Thyroid gland (tissue), 4 donors: ENCODE results near the gene TMCO4. TPM values are rescaled to one million over a fixed set of nuclear protein-coding genes. Genes with fewer than 3 reads are reported as not detected.

Experiments used
- DNase-seq, 2 donors: peaks; one replicate each; pipeline ENCODE4 v3.0.0-alpha.2; 2019
- H3K27ac ChIP-seq, 3 donors: fragments of 200-600 bp; sonication (generic); 1 replicate in 2 of 3; 2 replicates in 1 of 3; pipeline ENCODE4 v1.5.1; 2016 to 2019; ENCODE audit warnings: mild to moderate bottlenecking in 1 of 3, moderate library complexity in 1 of 3
- H3K27me3 ChIP-seq: fragments of 200-600 bp; sonication (generic); one replicate; pipeline ENCODE4 v1.5.1; 2019
- H3K36me3 ChIP-seq, 2 donors: fragments of 200-600 bp; sonication (generic); one replicate each; pipeline ENCODE4 v1.5.1; 2016 to 2019
- H3K4me1 ChIP-seq, 2 donors: fragments of 200-600 bp; sonication (generic); one replicate each; pipeline ENCODE4 v1.5.1; 2017 to 2019
- H3K4me3 ChIP-seq, 3 donors: fragments of 200-600 bp; sonication (generic); replicated peaks in 1 of 3; 1 replicate in 2 of 3; 2 replicates in 1 of 3; pipeline ENCODE4 v1.5.1; 2016; ENCODE audit warnings: mild to moderate bottlenecking in 1 of 3
- H3K9me3 ChIP-seq: fragments of 200-600 bp; sonication (generic); one replicate; pipeline ENCODE4 v1.5.1; 2017
- POLR2A ChIP-seq, 2 donors: fragments of 450-650 bp; IDR thresholded peaks; one replicate each; pipeline ENCODE4 v1.6.1; 2017; ENCODE audit warnings: antibody characterized with exemption in 2 of 2, mild to moderate bottlenecking in 2 of 2, moderate library complexity in 1 of 2
- WGBS, 2 donors: methylation state at CpG; one replicate each; pipeline ENCODE4 v1.1.5; 2017; 5-methylcytosine and 5-hydroxymethylcytosine counted together
- intact Hi-C: fragments of 100-400 bp; cut with DNase I; formaldehyde crosslinking; loops from one replicate; pipeline ENCODE4 v1.15.1; 2023
- total RNA-seq, 4 donors: library from RNA; depleted of rRNA; stranded (reverse); fragments of >200 nt; gene quantifications; one replicate each; pipeline ENCODE4 v1.2.3, GENCODE V29; 2016
- TF ChIP-seq, protein P1 (sequence below), 6 experiments: fragments of 200-600 bp in 3 of 6; fragments of 450-650 bp in 3 of 6; sonication (generic) in 3 of 6; IDR thresholded peaks; one replicate each; pipeline ENCODE4 v1.5.1; 2016 to 2019; ENCODE audit warnings: antibody characterized with exemption in 6 of 6, mild to moderate bottlenecking in 2 of 6, inconsistent platforms in 1 of 6, moderate library complexity in 1 of 6

TMCO4 gene
- total RNA-seq, 4 donors from 2014 or later, result 34.3 to 67.7 (median 61.4) TPM

DNA sequence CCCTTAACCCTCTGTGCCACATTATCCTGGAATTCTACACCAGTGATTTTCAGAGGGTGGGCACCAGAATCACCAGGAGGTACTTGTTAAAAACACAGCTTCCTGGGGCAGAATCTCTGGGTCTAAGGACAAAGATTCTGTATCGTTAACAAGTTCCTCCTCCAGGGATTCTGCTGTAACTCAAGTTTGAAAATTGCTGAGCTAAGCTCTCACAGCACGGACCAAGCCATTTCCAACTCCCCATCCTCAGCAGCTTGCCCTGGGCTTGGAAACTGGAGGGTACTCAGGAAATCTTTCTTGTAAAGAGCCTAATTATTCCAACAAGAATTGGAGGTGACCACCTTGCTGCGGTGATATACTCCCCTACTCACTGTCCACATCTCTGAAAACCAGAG is 48.8 kb downstream of the TMCO4 start:
- peaks cover 15 to 19% of the 10 kb centered on the region in 2 donors for H3K36me3 ChIP-seq
- intact Hi-C loops, result no loop called here

GRCh38 chr1:19750101-19750881 is 49.4 kb downstream of the TMCO4 start:
- Histone ChIP-seq H3K27ac (no peak overlapping the region), H3K27me3 (no peaks in the 10 kb centered on the region), H3K4me3 (no peak overlapping the region), H3K36me3 (peaks cover 20 to 21% of the 10 kb centered on the region in 2 donors), H3K4me1 (no peaks in the 10 kb centered on the region), H3K9me3 (no peaks in the 10 kb centered on the region)
- TF ChIP-seq POLR2A (IDR thresholded peaks at IDR 0.05), result no peak
- TF ChIP-seq, protein P1, sequence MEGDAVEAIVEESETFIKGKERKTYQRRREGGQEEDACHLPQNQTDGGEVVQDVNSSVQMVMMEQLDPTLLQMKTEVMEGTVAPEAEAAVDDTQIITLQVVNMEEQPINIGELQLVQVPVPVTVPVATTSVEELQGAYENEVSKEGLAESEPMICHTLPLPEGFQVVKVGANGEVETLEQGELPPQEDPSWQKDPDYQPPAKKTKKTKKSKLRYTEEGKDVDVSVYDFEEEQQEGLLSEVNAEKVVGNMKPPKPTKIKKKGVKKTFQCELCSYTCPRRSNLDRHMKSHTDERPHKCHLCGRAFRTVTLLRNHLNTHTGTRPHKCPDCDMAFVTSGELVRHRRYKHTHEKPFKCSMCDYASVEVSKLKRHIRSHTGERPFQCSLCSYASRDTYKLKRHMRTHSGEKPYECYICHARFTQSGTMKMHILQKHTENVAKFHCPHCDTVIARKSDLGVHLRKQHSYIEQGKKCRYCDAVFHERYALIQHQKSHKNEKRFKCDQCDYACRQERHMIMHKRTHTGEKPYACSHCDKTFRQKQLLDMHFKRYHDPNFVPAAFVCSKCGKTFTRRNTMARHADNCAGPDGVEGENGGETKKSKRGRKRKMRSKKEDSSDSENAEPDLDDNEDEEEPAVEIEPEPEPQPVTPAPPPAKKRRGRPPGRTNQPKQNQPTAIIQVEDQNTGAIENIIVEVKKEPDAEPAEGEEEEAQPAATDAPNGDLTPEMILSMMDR (IDR thresholded peaks at IDR 0.05), result no peak
- intact Hi-C loops, result no loop called here
- no peak for DNase-seq
- 94% methylated on average over 15 of the region's 15 CpGs for WGBS, 2 donors

More for the DNA sequence above, 48.8 kb downstream of the TMCO4 start:
- Histone ChIP-seq H3K4me1 (no peaks in the 10 kb centered on the region), H3K4me3 (no peak overlapping the region), H3K27me3 (no peaks in the 10 kb centered on the region), H3K9me3 (no peaks in the 10 kb centered on the region), H3K27ac (no peak overlapping the region)
- TF ChIP-seq, protein P1 (IDR thresholded peaks at IDR 0.05), result no peak
- TF ChIP-seq POLR2A (IDR thresholded peaks at IDR 0.05), result no peak
- WGBS, 2 donors, result 88 to 94% methylated on average over 3 of the region's 3 CpGs
- DNase-seq, result no peak

DNA sequence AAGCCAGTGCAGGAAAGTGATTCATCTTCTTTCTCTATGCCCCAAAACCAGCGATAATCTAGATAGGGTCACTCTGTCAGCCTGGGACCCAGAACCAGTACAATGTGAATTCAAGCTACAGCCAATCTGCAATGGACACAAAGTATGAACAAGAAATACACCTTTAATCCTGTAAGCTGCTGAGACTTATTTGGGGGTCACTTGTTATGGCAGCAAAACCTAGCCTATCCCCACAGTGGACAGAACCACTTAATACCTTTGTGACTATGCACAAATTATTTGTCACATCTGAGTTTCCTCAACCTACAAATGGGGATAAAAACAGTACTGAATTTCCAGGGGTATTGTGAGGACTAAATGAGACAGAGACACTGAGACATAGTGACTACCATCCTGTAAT is 50.0 kb downstream of the TMCO4 start:
- Histone ChIP-seq H3K9me3 (no peaks in the 10 kb centered on the region), H3K27me3 (no peaks in the 10 kb centered on the region), H3K4me3 (no peak overlapping the region), H3K36me3 (peaks cover 16% of the 10 kb centered on the region in 2 donors), H3K4me1 (no peaks in the 10 kb centered on the region), H3K27ac (no peak overlapping the region)
- no peak for DNase-seq
- 91 to 93% methylated on average over 1 of the region's 1 CpG for WGBS, 2 donors
- TF ChIP-seq, protein P1 (IDR thresholded peaks at IDR 0.05), result no peak
- TF ChIP-seq POLR2A (IDR thresholded peaks at IDR 0.05), result no peak
- intact Hi-C loops, result no loop called here

DNA sequence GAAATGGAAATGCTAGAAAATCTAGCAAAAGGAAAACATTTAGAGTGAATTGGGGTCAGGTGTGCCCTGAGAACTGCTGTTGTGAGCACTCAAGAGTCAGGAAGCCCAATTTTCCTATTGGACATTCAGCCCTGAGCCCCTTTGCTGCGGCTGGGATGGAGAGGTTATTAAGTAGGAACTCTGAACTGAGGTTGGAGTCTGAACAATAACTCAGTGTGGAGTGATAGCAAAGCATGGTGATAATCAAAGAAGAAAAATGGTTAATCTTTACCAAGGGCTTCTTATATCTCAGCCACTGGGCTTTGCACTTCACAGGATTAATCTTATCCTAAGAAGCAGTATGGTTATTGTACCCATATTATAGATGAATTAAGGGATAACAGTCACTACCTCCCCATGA is 52.0 kb downstream of the TMCO4 start:
- DNase-seq, result no peak
- TF ChIP-seq, protein P1 (IDR thresholded peaks at IDR 0.05), result no peak
- H3K4me3 ChIP-seq, result no peak overlapping the region
- 62 to 86% methylated on average over 1 of the region's 1 CpG for WGBS, 2 donors
- no peaks in the 10 kb centered on the region for H3K4me1 ChIP-seq
- no peaks in the 10 kb centered on the region for H3K27me3 ChIP-seq
- peaks cover 11 to 22% of the 10 kb centered on the region in 2 donors for H3K36me3 ChIP-seq
- intact Hi-C loops, result no loop called here
- H3K9me3 ChIP-seq, result no peaks in the 10 kb centered on the region
- no peak overlapping the region for H3K27ac ChIP-seq

DNA sequence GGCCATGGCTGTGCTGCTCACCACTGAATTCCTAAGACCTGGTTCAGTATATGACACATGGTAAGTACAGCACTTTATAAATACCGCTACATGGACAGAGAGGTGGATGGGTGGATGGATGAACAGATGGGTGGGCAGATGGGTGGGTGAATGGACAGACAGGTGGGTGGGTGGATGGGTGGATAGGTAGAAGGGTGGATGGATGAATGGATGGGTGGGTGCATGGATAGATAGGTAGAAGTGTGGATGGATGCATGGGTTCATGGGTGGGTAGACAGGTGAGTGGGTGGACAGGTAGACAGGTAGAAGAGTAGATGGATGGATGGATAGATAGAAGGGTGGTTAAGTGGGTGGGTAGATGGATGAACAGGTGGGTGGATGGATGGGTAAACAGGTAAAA is 54.8 kb downstream of the TMCO4 start:
- Histone ChIP-seq H3K27ac (no peak overlapping the region), H3K4me3 (no peak overlapping the region), H3K36me3 (peaks cover 11 to 27% of the 10 kb centered on the region in 2 donors), H3K4me1 (no peaks in the 10 kb centered on the region), H3K9me3 (no peaks in the 10 kb centered on the region), H3K27me3 (no peaks in the 10 kb centered on the region)
- intact Hi-C loops, result no loop called here
- DNase-seq, result no peak
- WGBS, 2 donors, result 98 to 100% methylated on average over 1 of the region's 1 CpG
- TF ChIP-seq, protein P1 (IDR thresholded peaks at IDR 0.05), result no peak
- TF ChIP-seq POLR2A (IDR thresholded peaks at IDR 0.05), result no peak
